Upper lobe of left lung (tissue), 6 donors: ENCODE measurements around the gene PRKCZ. TPM values are rescaled to one million over a fixed set of nuclear protein-coding genes. Genes with fewer than 3 reads are reported as not detected.

ENCODE experiments used
- ATAC-seq, 2 donors: fragments of 200-7000 bp; cut with Tn5 transposase; one replicate each; pipeline ENCODE4 v1.9.1; 2022; ENCODE audit warnings: mild to moderate bottlenecking in 2 of 2, moderate library complexity in 2 of 2; ENCODE audit not compliant: low FRiP score in 2 of 2
- DNase-seq, 2 donors: peaks; one replicate each; pipeline ENCODE4 v3.0.0-alpha.2; 2019 to 2020
- H3K27ac ChIP-seq, 4 donors: fragments of 200-600 bp; sonication (generic); one replicate each; pipeline ENCODE4 v1.5.1; 2016 to 2019
- H3K27me3 ChIP-seq, 4 donors: fragments of 200-600 bp; sonication (generic); one replicate each; pipeline ENCODE4 v1.5.1; 2017 to 2019
- H3K36me3 ChIP-seq, 4 donors: fragments of 200-600 bp; sonication (generic); one replicate each; pipeline ENCODE4 v1.5.1; 2016 to 2019
- H3K4me1 ChIP-seq, 4 donors: fragments of 200-600 bp; sonication (generic); one replicate each; pipeline ENCODE4 v1.5.1; 2018 to 2019
- H3K4me3 ChIP-seq, 4 donors: fragments of 200-600 bp; sonication (generic); one replicate each; pipeline ENCODE4 v1.5.1; 2017 to 2019; ENCODE audit warnings: mild to moderate bottlenecking in 2 of 4, moderate library complexity in 1 of 4
- H3K9me3 ChIP-seq, 4 donors: fragments of 200-600 bp; sonication (generic); one replicate each; pipeline ENCODE4 v1.5.1; 2018 to 2019
- CTCF ChIP-seq, 6 experiments: fragments of 450-650 bp in 4 of 6; fragments of 200-600 bp in 2 of 6; sonication (generic) in 2 of 6; IDR thresholded peaks; one replicate each; pipeline ENCODE4 v1.5.1; 2016 to 2019; ENCODE audit warnings: antibody characterized with exemption in 6 of 6
- EP300 ChIP-seq, 4 donors: sonication (generic); formaldehyde crosslinking; IDR thresholded peaks; one replicate each; pipeline ENCODE4 v1.5.1; 2017; ENCODE audit warnings: antibody characterized with exemption in 4 of 4, control low read depth in 2 of 4
- POLR2A ChIP-seq, 4 donors: fragments of 450-650 bp; IDR thresholded peaks; one replicate each; pipeline ENCODE4 v1.5.1; 2016 to 2017; ENCODE audit warnings: antibody characterized with exemption in 4 of 4, mild to moderate bottlenecking in 2 of 4
- POLR2AphosphoS5 ChIP-seq, 2 donors: sonication (generic); formaldehyde crosslinking; IDR thresholded peaks; one replicate each; pipeline ENCODE4 v1.5.1; 2017; ENCODE audit warnings: antibody characterized with exemption in 2 of 2
- WGBS, 2 donors: methylation state at CpG; one replicate each; pipeline ENCODE4 v1.1.5; 2017 to 2018; 5-methylcytosine and 5-hydroxymethylcytosine counted together
- total RNA-seq, 6 donors: library from RNA; depleted of rRNA in 4 of 6; stranded (reverse); fragments of >200 nt in 4 of 6; gene quantifications; one replicate each; pipeline versions ENCODE4 v1.1.0 to v1.2.1, GENCODE V29; 2016 to 2021
- donor health status: DM: no; HTN: no; CAD: no; lungs with moderate emphysema.
- donor health status: DM: no; HTN: yes; CAD: no; lungs with severe emphysema.

The PRKCZ gene
- total RNA-seq, 6 donors from 2014 or later: 107 to 169 (median 138) TPM

GRCh38 chr1:2200308-2200943 lies 150.2 kb downstream of the PRKCZ start:
- TF ChIP-seq EP300 (IDR thresholded peaks at IDR 0.05): no peak
- TF ChIP-seq CTCF (IDR thresholded peaks at IDR 0.05): no peak
- TF ChIP-seq POLR2AphosphoS5 (IDR thresholded peaks at IDR 0.05): no peak
- no peak for TF ChIP-seq POLR2A (IDR thresholded peaks at IDR 0.05)
- 79 to 86% methylated on average over 19 to 21 of the region's 21 CpGs for WGBS, 2 donors
- no peaks in the 10 kb centered on the region for H3K27me3 ChIP-seq
- H3K4me1 ChIP-seq: peaks cover 24 to 49% (median 40%) of the 10 kb centered on the region in 4 donors
- H3K27ac ChIP-seq: peak overlapping the region in 1 of 4 donors; percentile 87
- no peaks in the 10 kb centered on the region for H3K36me3 ChIP-seq
- H3K9me3 ChIP-seq: no peaks in the 10 kb centered on the region
- ATAC-seq: no peak
- peak in 1 of 2 donors; percentile 66 for DNase-seq
- H3K4me3 ChIP-seq: peak overlapping the region in 1 of 4 donors; percentile 51

DNA sequence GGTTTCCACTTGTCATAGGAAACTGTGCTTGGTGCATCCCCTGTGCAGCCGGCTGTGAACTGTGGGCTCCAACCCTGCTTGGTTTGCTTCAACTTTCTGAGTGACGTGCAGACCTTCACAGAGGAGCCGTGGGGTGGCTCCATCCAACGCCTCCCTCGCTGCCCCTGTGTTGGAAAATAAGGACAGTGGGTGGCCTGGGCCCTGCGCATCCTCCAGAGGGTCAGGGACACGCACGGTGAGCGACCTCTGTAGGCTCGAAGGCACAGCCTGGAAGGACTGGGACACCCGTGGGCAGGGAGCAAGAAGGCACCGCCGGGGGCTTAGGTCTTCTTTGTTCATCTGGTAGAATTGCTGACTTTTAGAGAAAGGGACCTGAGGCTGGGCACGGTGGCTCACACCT lies 150.9 kb downstream of the PRKCZ start:
- ATAC-seq (no peak), DNase-seq (peak in 1 of 2 donors; percentile 43)
- TF ChIP-seq POLR2AphosphoS5 (IDR thresholded peaks at IDR 0.05) (no peak), EP300 (IDR thresholded peaks at IDR 0.05) (no peak), CTCF (IDR thresholded peaks at IDR 0.05) (no peak), POLR2A (IDR thresholded peaks at IDR 0.05) (no peak)
- Histone ChIP-seq H3K4me1 (peaks cover 27 to 49% (median 40%) of the 10 kb centered on the region in 4 donors), H3K4me3 (no peak overlapping the region), H3K27me3 (no peaks in the 10 kb centered on the region), H3K9me3 (no peaks in the 10 kb centered on the region), H3K36me3 (no peaks in the 10 kb centered on the region), H3K27ac (no peak overlapping the region)
- WGBS, 2 donors: 93 to 95% methylated on average over 9 to 14 of the region's 14 CpGs

DNA sequence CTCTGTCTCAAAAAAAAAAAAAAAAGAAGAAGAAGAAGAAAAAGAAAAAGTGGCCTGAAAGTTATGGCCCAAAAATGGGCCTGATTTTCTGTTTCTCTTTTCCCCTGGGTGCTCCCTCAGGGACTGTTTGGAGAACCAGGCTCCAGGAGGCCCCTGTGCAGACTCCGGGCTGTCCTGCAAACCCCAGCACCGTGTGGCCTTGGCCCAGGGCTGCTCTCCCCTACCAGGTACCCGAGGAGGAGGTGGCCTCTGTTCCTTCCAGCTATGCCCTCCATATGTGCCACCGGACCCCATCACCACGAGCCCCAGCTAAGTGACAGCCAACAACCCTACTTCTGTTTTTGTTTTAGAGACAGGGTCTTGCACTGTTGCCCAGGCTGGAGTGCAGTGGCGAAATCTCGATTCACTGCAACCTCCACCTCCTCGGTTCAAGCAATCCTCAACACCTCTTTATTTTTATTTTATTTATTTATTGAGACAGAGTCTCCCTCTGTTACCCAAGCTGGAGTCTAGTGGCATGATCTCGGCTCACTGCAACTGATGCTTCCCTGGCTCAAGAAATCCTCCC lies 151.9 kb downstream of the PRKCZ start:
- Histone ChIP-seq H3K36me3 (no peaks in the 10 kb centered on the region), H3K4me1 (peaks cover 30 to 57% (median 45%) of the 10 kb centered on the region in 4 donors), H3K27me3 (no peaks in the 10 kb centered on the region), H3K9me3 (no peaks in the 10 kb centered on the region), H3K27ac (no peak overlapping the region), H3K4me3 (no peak overlapping the region)
- ATAC-seq (no peak), DNase-seq (peak in 1 of 2 donors; percentile 56)
- TF ChIP-seq CTCF (IDR thresholded peaks at IDR 0.05) (no peak), POLR2AphosphoS5 (IDR thresholded peaks at IDR 0.05) (no peak), POLR2A (IDR thresholded peaks at IDR 0.05) (no peak), EP300 (IDR thresholded peaks at IDR 0.05) (no peak)
- 84 to 89% methylated on average over 9 of the region's 9 CpGs for WGBS, 2 donors

DNA sequence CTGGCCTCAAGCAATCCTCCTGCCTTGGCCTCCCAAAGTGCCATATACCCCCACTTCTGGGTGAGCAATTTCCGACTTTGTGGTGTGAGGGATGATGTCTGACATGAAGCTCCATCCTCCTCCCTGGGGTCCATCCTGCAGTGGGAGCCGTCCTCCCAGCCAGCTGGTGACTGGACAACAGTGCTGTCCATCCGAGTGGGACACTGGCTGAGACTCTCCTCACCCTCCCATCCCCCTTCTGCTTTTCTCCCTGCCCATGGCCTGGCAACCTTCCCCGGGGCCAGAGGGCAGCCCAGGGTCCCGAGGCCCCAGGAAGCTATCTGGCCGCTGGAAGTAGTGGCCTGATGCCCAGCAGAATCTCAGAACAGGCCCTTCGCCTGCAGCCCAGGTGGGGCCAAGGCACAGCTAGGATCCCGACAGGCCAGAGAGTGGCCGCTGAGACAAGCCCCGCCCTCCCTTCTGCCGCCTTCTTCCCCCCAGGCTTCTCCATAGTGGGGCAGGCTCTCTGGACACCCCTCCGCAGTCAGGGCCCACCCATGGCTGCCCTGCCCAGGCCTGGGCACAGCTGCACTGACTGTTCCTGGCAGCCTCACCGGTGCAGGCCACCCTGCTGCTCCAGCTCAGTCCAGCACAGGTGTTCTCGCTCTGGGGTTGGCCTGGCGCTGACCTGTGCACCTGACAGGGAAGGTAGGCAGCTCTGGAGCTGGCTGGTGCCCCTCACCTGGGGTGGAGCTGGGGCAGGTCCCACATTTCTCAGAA lies 152.8 kb downstream of the PRKCZ start:
- WGBS, 2 donors: 90% methylated on average over 3 to 15 of the region's 15 CpGs
- H3K27me3 ChIP-seq: no peaks in the 10 kb centered on the region

More for the DNA sequence above, 152.8 kb downstream of the PRKCZ start:
- peaks cover 37 to 67% (median 54%) of the 10 kb centered on the region in 4 donors for H3K4me1 ChIP-seq
- H3K9me3 ChIP-seq: no peaks in the 10 kb centered on the region
- no peaks in the 10 kb centered on the region for H3K36me3 ChIP-seq
- DNase-seq (peak in 1 of 2 donors; percentile 83), ATAC-seq (no peak)
- peak overlapping the region in 1 of 4 donors; percentile 92 for H3K27ac ChIP-seq
- H3K4me3 ChIP-seq: no peak overlapping the region
- TF ChIP-seq CTCF (IDR thresholded peaks at IDR 0.05): no peak
- no peak for TF ChIP-seq POLR2AphosphoS5 (IDR thresholded peaks at IDR 0.05)
